ENCODE measurements around the gene TRIM10.
"Not testable (repeated sequence)": the region's sequence is repeated elsewhere in the genome, so short reads cannot be mapped to it uniquely, and the experiment has no call there.

The TRIM10 gene

GRCh38 chr6:30118691-30119090 lies 42.3 kb downstream of the TRIM10 start:
- peaks cover 66 to 76% of the 10 kb centered on the region in 2 donors for H3K27me3 Mint-ChIP-seq
- H3K9me3 Mint-ChIP-seq; DNase-seq; ATAC-seq (replicated peaks); H3K4me3 Mint-ChIP-seq; H3K27ac Mint-ChIP-seq; H3K36me3 Mint-ChIP-seq (ENCODE audit: insufficient read depth); H3K4me1 Mint-ChIP-seq (ENCODE audit: low read depth in 2 of 2): not testable (repeated sequence)

GRCh38 chr6:30116724-30117123 lies 44.3 kb downstream of the TRIM10 start:
- H3K9me3 Mint-ChIP-seq: no peaks in the 10 kb centered on the region
- H3K27ac Mint-ChIP-seq: no peak overlapping the region
- H3K27me3 Mint-ChIP-seq: peaks cover 70 to 71% of the 10 kb centered on the region in 2 donors
- H3K4me1 Mint-ChIP-seq (ENCODE audit: low read depth in 2 of 2): no peaks in the 10 kb centered on the region
- peaks cover 5% of the 10 kb centered on the region for H3K36me3 Mint-ChIP-seq (ENCODE audit: insufficient read depth)
- ATAC-seq (replicated peaks) (no peak), DNase-seq (no peak)
- H3K4me3 Mint-ChIP-seq: no peak overlapping the region

- H3K9me3 Mint-ChIP-seq: no peaks in the 10 kb centered on the region
- DNase-seq (no peak), ATAC-seq (replicated peaks) (no peak)
- peaks cover 66 to 71% of the 10 kb centered on the region in 2 donors for H3K27me3 Mint-ChIP-seq
- H3K4me1 Mint-ChIP-seq (ENCODE audit: low read depth in 2 of 2): no peaks in the 10 kb centered on the region
- H3K27ac Mint-ChIP-seq: no peak overlapping the region
- H3K4me3 Mint-ChIP-seq: no peak overlapping the region
- peaks cover 3% of the 10 kb centered on the region for H3K36me3 Mint-ChIP-seq (ENCODE audit: insufficient read depth)
Measured at GRCh38 chr6:30113841-30114240, 47.2 kb downstream of the TRIM10 start.

GRCh38 chr6:30113003-30113759 lies 47.8 kb downstream of the TRIM10 start, which contains the start of gene TRIM31:
Gene TRIM31 (minus strand): TSS chr6:30113090. CDS start chr6:30112805, 285 bp downstream.
- Mint-ChIP-seq H3K36me3 (ENCODE audit: insufficient read depth) (peaks cover 3% of the 10 kb centered on the region), H3K9me3 (no peaks in the 10 kb centered on the region), H3K4me3 (no peak within 1 kb of the TSS), H3K27ac (no peak within 1 kb of the TSS), H3K27me3 (peaks cover 72 to 74% of the 10 kb centered on the region in 2 donors), H3K4me1 (ENCODE audit: low read depth in 2 of 2) (no peaks in the 10 kb centered on the region)
- ATAC-seq (replicated peaks): peak; percentile 40
- DNase-seq: no peak

GRCh38 chr6:30112402-30112994 lies 48.5 kb downstream of the TRIM10 start:
- Mint-ChIP-seq H3K4me3 (no peak overlapping the region), H3K9me3 (no peaks in the 10 kb centered on the region), H3K4me1 (ENCODE audit: low read depth in 2 of 2) (no peaks in the 10 kb centered on the region), H3K27ac (no peak overlapping the region), H3K27me3 (peaks cover 72 to 75% of the 10 kb centered on the region in 2 donors), H3K36me3 (ENCODE audit: insufficient read depth) (peaks cover 2% of the 10 kb centered on the region)
- DNase-seq: no peak
- ATAC-seq (replicated peaks): no peak

GRCh38 chr6:30111266-30111856 lies 49.6 kb downstream of the TRIM10 start:
- H3K4me1 Mint-ChIP-seq (ENCODE audit: low read depth in 2 of 2): no peaks in the 10 kb centered on the region
- no peaks in the 10 kb centered on the region for H3K9me3 Mint-ChIP-seq
- no peak overlapping the region for H3K27ac Mint-ChIP-seq
- DNase-seq: no peak
- no peak overlapping the region for H3K4me3 Mint-ChIP-seq
- ATAC-seq (replicated peaks): no peak
- peaks cover 74 to 82% of the 10 kb centered on the region in 2 donors for H3K27me3 Mint-ChIP-seq
- peaks cover 2% of the 10 kb centered on the region for H3K36me3 Mint-ChIP-seq (ENCODE audit: insufficient read depth)

- no peak overlapping the region for H3K27ac Mint-ChIP-seq
- no peaks in the 10 kb centered on the region for H3K9me3 Mint-ChIP-seq
- no peak for ATAC-seq (replicated peaks)
Measured at GRCh38 chr6:30104661-30105060, 56.4 kb downstream of the TRIM10 start.

GRCh38 chr6:30103872-30104179 lies 57.2 kb downstream of the TRIM10 start:
- H3K9me3 Mint-ChIP-seq: no peaks in the 10 kb centered on the region
- peaks cover 6% of the 10 kb centered on the region for H3K36me3 Mint-ChIP-seq (ENCODE audit: insufficient read depth)
- peaks cover 25 to 28% of the 10 kb centered on the region in 2 donors for H3K4me1 Mint-ChIP-seq (ENCODE audit: low read depth in 2 of 2)
- H3K4me3 Mint-ChIP-seq: peak overlapping the region; percentile 83 to 90
- ATAC-seq (replicated peaks) (no peak), DNase-seq (no peak)
- H3K27ac Mint-ChIP-seq: peak overlapping the region in 1 of 2 donors; percentile 49
- H3K27me3 Mint-ChIP-seq: peaks cover 65 to 74% of the 10 kb centered on the region in 2 donors

More at GRCh38 chr6:30104661-30105060, 56.4 kb downstream of the TRIM10 start:
- H3K4me3 Mint-ChIP-seq: no peak overlapping the region
- peaks cover 25 to 28% of the 10 kb centered on the region in 2 donors for H3K4me1 Mint-ChIP-seq (ENCODE audit: low read depth in 2 of 2)
- H3K27me3 Mint-ChIP-seq: peaks cover 60 to 71% of the 10 kb centered on the region in 2 donors
- DNase-seq: no peak
- peaks cover 6% of the 10 kb centered on the region for H3K36me3 Mint-ChIP-seq (ENCODE audit: insufficient read depth)

- DNase-seq (peak; percentile 77 to 83 (median 79)), ATAC-seq (replicated peaks) (peak; percentile 84)
- no peaks in the 10 kb centered on the region for H3K9me3 Mint-ChIP-seq
- peaks cover 65 to 74% of the 10 kb centered on the region in 2 donors for H3K27me3 Mint-ChIP-seq
- peak overlapping the region in 1 of 2 donors; percentile 49 for H3K27ac Mint-ChIP-seq
- peak overlapping the region; percentile 83 to 90 for H3K4me3 Mint-ChIP-seq
- peaks cover 6% of the 10 kb centered on the region for H3K36me3 Mint-ChIP-seq (ENCODE audit: insufficient read depth)
- H3K4me1 Mint-ChIP-seq (ENCODE audit: low read depth in 2 of 2): peaks cover 25 to 28% of the 10 kb centered on the region in 2 donors
Measured at GRCh38 chr6:30102970-30103871, 57.8 kb downstream of the TRIM10 start.

- H3K9me3 Mint-ChIP-seq: no peaks in the 10 kb centered on the region
- peaks cover 65 to 74% of the 10 kb centered on the region in 2 donors for H3K27me3 Mint-ChIP-seq
- ATAC-seq (replicated peaks) (peak; percentile 36), DNase-seq (no peak)
- peaks cover 4% of the 10 kb centered on the region for H3K36me3 Mint-ChIP-seq (ENCODE audit: insufficient read depth)
- H3K27ac Mint-ChIP-seq: no peak overlapping the region
- peak overlapping the region; percentile 83 to 90 for H3K4me3 Mint-ChIP-seq
- peaks cover 25 to 31% of the 10 kb centered on the region in 2 donors for H3K4me1 Mint-ChIP-seq (ENCODE audit: low read depth in 2 of 2)
Measured at GRCh38 chr6:30102414-30102969, 58.5 kb downstream of the TRIM10 start.
